Hematopoietic multipotent progenitor cell (in vitro differentiated cells): ENCODE results near the gene EIF3J. TPM values are rescaled to one million over a fixed set of nuclear protein-coding genes. Genes with fewer than 3 reads are reported as not detected.
A peak's percentile ranks its signal among the peaks of the same experiment; 100 is the strongest.
"Not testable (repeated sequence)": the region's sequence is repeated elsewhere in the genome, so short reads cannot be mapped to it uniquely, and the experiment has no call there.

ENCODE experiments used
- DNase-seq, 3 donors: peaks; one replicate each; pipeline ENCODE4 v3.0.0-alpha.2; 2011 to 2015; ENCODE audit warnings: low read depth in 2 of 3, low spot score in 2 of 3
- total RNA-seq: library from RNA; depleted of rRNA; stranded (reverse); fragments of >200 nt; gene quantifications from one replicate; pipeline ENCODE4 v1.2.3, GENCODE V29; 2012

Gene EIF3J
- total RNA-seq, 1 donor, result 19.7 TPM

- DNase-seq, result no peak
Measured at GRCh38 chr15:44541282-44541958, 4.5 kb downstream of the EIF3J start.

- DNase-seq, result no peak
Measured at GRCh38 chr15:44542596-44542995, 5.6 kb downstream of the EIF3J start.

- DNase-seq, result not testable (repeated sequence)
Measured at GRCh38 chr15:44544745-44545144, 7.8 kb downstream of the EIF3J start.

- DNase-seq, result peak in 2 of 3 donors; percentile 24 to 39
Measured at GRCh38 chr15:44545913-44546802, 9.2 kb downstream of the EIF3J start.

GRCh38 chr15:44549152-44549551 is 12.2 kb downstream of the EIF3J start:
- not testable (repeated sequence) for DNase-seq

- DNase-seq, result peak in 2 of 3 donors; percentile 35 to 62
Measured at GRCh38 chr15:44550256-44550655, 13.3 kb downstream of the EIF3J start.

GRCh38 chr15:44550734-44551133 is 13.8 kb downstream of the EIF3J start:
- no peak for DNase-seq

- no peak for DNase-seq
Measured at GRCh38 chr15:44554934-44555723, 18.2 kb downstream of the EIF3J start.

GRCh38 chr15:44560926-44561325 is 24.0 kb downstream of the EIF3J start:
- not testable (repeated sequence) for DNase-seq

GRCh38 chr15:44565387-44566154 is 28.6 kb downstream of the EIF3J start:
- no peak for DNase-seq

- DNase-seq, result no peak
Measured at GRCh38 chr15:44566155-44566540, 29.2 kb downstream of the EIF3J start.

- no peak for DNase-seq
Measured at GRCh38 chr15:44568338-44568737, 31.4 kb downstream of the EIF3J start.

- DNase-seq, result no peak
Measured at GRCh38 chr15:44569316-44569715, 32.4 kb downstream of the EIF3J start.

GRCh38 chr15:44570361-44570760 is 33.4 kb downstream of the EIF3J start:
- no peak for DNase-seq

- no peak for DNase-seq
Measured at GRCh38 chr15:44573386-44573785, 36.4 kb downstream of the EIF3J start.

- DNase-seq, result no peak
Measured at GRCh38 chr15:44574734-44575133, 37.8 kb downstream of the EIF3J start.

GRCh38 chr15:44580105-44580504 is 43.2 kb downstream of the EIF3J start:
- DNase-seq, result no peak

- DNase-seq, result peak in 2 of 3 donors; percentile 55 to 67
Measured at GRCh38 chr15:44584162-44584749, 47.3 kb downstream of the EIF3J start.

- DNase-seq, result no peak
Measured at GRCh38 chr15:44585633-44586032, 48.7 kb downstream of the EIF3J start.

- no peak for DNase-seq
Measured at GRCh38 chr15:44588541-44588940, 51.6 kb downstream of the EIF3J start.
